ENCODE results near the gene METTL8. TPM values are rescaled to one million over a fixed set of nuclear protein-coding genes. Genes with fewer than 3 reads are reported as not detected.
"Not testable (repeated sequence)": the region's sequence is repeated elsewhere in the genome, so short reads cannot be mapped to it uniquely, and the experiment has no call there.

Gene METTL8
- total RNA-seq, 8 experiments from 2014 or later, result 5.2 to 36.9 (median 8.2) TPM

DNA sequence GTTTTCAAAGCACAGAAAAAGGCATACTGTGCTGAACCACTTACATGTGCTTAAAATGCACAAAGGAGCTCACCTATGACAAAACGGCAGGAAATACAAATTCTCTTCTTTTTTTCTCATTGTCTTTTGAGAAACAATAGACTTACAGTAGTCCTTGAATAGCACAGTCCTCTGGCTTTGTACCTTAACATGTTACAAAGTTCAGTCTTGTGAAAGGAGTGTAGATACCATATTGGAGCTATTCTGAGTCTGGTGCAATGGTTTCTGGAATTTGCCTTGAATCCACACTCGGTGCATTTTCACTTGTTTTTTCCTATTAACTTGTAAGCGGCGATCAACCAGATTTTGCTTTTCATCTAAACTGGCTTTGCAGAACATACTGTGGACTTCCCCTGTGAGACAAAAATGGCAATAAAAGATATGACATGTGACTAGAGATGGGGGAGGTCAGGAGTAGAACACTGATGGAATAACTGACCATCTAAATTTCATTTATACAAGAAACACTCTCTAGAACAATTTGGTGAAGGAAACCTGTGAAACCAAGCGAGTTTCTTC lies 109.7 kb downstream of the METTL8 start:
- in situ Hi-C loops (cut with MboI; ENCODE audit: low pct_unique_long_range_greater_than_20kb in 2 of 9, low sequenced_read_pairs in 9 of 9, unreplicated experiment in 9 of 9), result no loop called here
- no peak for ATAC-seq (replicated peaks in 6 of 8)
- Histone ChIP-seq H3K4me1 (replicated peaks in 1 of 2) (peaks cover 9 to 14% of the 10 kb centered on the region in 2 donors), H3K27ac (no peak overlapping the region), H3K4me3 (no peak overlapping the region)
- 59 to 100% (median 88%) methylated on average over 1 to 5 of the region's 5 CpGs; no CpG with 5 or more reads in 1 of the 10 experiments for WGBS, 10 experiments

- H3K27ac ChIP-seq, result no peak overlapping the region
- in situ Hi-C loops (cut with MboI; ENCODE audit: low pct_unique_long_range_greater_than_20kb in 2 of 9, low sequenced_read_pairs in 9 of 9, unreplicated experiment in 9 of 9), result no loop called here
- peaks cover 20 to 25% of the 10 kb centered on the region in 2 donors for H3K4me1 ChIP-seq (replicated peaks in 1 of 2)
- WGBS, 10 experiments, result 80 to 100% (median 100%) methylated on average over 1 to 4 of the region's 4 CpGs; no CpG with 5 or more reads in 3 of the 10 experiments
- no peak for ATAC-seq (replicated peaks in 6 of 8)
- H3K4me3 ChIP-seq, result no peak overlapping the region
Measured at GRCh38 chr2:171322928-171323327, 110.9 kb downstream of the METTL8 start.

DNA sequence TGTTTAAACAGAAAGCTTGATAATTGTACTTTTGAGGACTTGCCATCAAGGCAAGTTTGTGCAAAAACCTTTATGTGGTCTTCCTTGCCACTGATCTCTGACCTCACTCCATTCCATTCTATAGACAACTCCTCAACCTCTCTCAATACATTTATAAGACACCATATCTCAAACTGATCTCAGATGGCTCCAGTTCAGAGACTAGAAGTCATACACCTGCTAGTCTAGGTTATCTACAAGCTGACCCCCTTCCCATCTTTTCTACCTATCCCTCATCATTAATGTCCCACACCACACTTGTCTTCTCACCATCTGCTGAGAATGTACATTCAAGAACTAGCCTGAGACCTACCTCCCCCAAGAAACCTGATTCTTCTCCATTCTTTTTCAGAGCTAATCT lies 113.1 kb downstream of the METTL8 start:
- peaks cover 26 to 33% of the 10 kb centered on the region in 2 donors for H3K4me1 ChIP-seq (replicated peaks in 1 of 2)
- ATAC-seq (replicated peaks in 6 of 8), result no peak

DNA sequence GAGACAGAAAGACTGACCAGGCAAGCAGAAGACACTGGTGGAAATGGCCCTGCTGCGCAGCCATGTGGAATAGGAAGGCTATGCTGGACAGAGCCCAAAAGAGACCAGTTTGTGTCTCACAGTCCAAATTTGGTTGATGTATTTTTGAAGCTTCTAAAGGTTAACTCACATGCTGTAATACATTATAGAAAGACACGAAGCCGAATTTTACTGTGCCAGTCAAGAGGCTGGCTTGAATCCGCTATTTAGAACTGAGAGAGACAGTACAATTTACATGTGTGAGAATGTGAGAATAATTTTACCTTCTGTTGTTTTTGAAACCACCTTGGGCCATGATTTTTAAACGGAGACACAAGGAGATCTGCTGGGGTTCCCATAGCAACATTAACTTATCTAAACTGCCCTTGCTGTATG lies 113.6 kb downstream of the METTL8 start:
- peaks cover 26 to 33% of the 10 kb centered on the region in 2 donors for H3K4me1 ChIP-seq (replicated peaks in 1 of 2)
- 17 to 100% (median 79%) methylated on average over 1 to 5 of the region's 5 CpGs for WGBS, 10 experiments
- no peak for ATAC-seq (replicated peaks in 6 of 8)
- no peak overlapping the region for H3K27ac ChIP-seq
- no peak overlapping the region for H3K4me3 ChIP-seq
- in situ Hi-C loops (cut with MboI; ENCODE audit: low pct_unique_long_range_greater_than_20kb in 2 of 9, low sequenced_read_pairs in 9 of 9, unreplicated experiment in 9 of 9), result no loop called here

More for the DNA sequence above, 113.1 kb downstream of the METTL8 start:
- H3K4me3 ChIP-seq, result no peak overlapping the region
- in situ Hi-C loops (cut with MboI; ENCODE audit: low pct_unique_long_range_greater_than_20kb in 2 of 9, low sequenced_read_pairs in 9 of 9, unreplicated experiment in 9 of 9), result no loop called here
- H3K27ac ChIP-seq, result no peak overlapping the region

DNA sequence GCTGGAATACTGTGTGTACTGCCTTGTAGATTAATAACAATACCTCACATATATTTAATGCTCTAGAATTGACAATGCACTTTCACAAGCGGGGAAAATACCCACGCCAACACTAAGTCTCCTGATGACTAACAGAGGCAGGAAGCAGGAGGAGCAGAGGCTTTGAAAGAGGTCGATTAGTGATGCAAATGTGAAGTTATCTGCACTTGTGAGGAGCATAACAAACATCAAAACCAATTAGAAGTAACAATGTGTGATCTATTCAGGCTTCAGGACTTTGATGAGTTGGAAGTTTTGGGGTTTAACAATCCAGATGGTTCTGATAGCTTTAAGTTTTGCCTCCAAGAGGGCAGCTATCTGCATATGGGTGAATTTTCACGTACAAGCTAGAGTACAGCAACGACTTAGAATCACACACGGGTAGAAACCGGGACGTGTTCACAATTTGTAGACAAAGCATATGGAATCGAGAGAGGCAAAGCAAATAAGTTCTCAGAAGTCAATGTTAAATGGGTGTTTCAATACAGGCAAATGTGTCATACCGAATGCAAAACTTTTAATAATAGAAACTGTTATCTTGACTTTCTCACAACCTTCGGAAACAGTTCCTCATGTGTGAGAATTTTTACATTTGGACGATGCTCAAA lies 114.5 kb downstream of the METTL8 start:
- 8 to 100% (median 34%) methylated on average over 1 to 12 of the region's 12 CpGs for WGBS, 10 experiments
- peak; percentile 41 to 92 (median 62) for ATAC-seq (replicated peaks in 6 of 8)
- in situ Hi-C loops (cut with MboI; ENCODE audit: low pct_unique_long_range_greater_than_20kb in 2 of 9, low sequenced_read_pairs in 9 of 9, unreplicated experiment in 9 of 9), result no loop called here

DNA sequence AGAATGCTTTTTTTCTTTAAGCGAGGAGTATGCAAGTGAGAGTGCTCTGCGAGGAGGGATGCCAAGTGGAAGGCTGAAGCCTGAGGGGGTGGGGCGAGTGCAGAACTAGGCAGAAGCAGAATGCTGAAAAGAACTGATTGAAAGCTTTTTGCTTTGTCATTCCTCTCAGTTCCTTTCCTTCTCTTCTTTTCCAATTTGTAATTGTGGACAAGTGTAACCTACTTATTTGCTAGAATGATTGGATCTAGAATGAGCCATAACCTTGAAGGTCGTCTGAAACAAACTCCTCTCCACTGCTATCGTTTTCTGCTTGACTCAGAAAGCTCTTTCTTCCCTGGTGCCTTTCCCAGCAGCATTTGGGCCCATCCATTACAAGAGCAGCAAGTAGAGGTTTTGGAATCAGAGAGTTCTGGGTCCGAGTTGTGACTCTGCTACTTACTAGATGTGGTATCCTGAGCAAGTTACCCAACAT lies 115.3 kb downstream of the METTL8 start:
- Histone ChIP-seq H3K27ac (peak overlapping the region; percentile 26 to 74), H3K4me3 (no peak overlapping the region), H3K4me1 (replicated peaks in 1 of 2) (peaks cover 26 to 33% of the 10 kb centered on the region in 2 donors)
- 0 to 75% (median 11%) methylated on average over 2 to 5 of the region's 6 CpGs; no CpG with 5 or more reads in 3 of the 10 experiments for WGBS, 10 experiments
- in situ Hi-C loops (cut with MboI; ENCODE audit: low pct_unique_long_range_greater_than_20kb in 2 of 9, low sequenced_read_pairs in 9 of 9, unreplicated experiment in 9 of 9), result no loop called here
- peak; percentile 71 to 96 (median 92) for ATAC-seq (replicated peaks in 6 of 8)

More for the DNA sequence above, 114.5 kb downstream of the METTL8 start:
- Histone ChIP-seq H3K27ac (peak overlapping the region in 1 of 2 donors; percentile 74), H3K4me3 (no peak overlapping the region), H3K4me1 (replicated peaks in 1 of 2) (peaks cover 26 to 33% of the 10 kb centered on the region in 2 donors)

DNA sequence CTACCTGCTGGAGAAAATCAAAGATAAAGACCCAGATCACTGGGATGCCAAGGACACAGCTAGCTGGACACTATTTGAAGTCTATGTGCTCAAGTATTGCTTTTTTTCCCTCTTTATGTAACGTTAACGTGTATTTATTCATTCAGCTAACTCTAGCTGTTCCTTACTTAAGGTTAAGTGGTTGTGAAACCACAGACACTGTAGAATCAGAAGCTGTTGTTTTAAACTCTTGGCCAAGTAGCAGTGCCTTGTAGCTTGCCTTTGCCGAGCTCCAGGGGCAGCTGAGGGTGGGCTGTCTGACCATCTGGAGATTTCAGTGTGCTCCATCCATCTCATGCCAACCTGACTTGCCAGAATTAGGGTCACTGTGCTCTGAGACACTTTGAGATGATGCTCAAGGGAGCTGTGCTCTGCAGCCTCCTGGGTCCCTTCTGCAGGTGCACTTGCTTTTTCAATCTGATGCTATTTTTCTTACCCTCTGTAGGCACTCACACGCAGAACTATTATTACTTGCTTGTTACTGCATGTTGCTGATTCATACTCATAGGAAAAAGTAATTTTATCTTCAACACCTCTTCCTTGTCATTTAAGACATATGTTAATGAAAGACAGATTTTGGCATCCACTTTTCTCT lies 116.2 kb downstream of the METTL8 start:
- in situ Hi-C loops (cut with MboI; ENCODE audit: low pct_unique_long_range_greater_than_20kb in 2 of 9, low sequenced_read_pairs in 9 of 9, unreplicated experiment in 9 of 9), result no loop called here
- Histone ChIP-seq H3K4me3 (no peak overlapping the region), H3K4me1 (replicated peaks in 1 of 2) (peaks cover 26 to 33% of the 10 kb centered on the region in 2 donors), H3K27ac (no peak overlapping the region)
- 37 to 94% (median 76%) methylated on average over 1 to 4 of the region's 4 CpGs; no CpG with 5 or more reads in 3 of the 10 experiments for WGBS, 10 experiments
- no peak for ATAC-seq (replicated peaks in 6 of 8)

GRCh38 chr2:171316755-171317337 lies 116.9 kb downstream of the METTL8 start:
- Histone ChIP-seq H3K4me3 (no peak overlapping the region), H3K4me1 (replicated peaks in 1 of 2) (peaks cover 26 to 33% of the 10 kb centered on the region in 2 donors), H3K27ac (no peak overlapping the region)
- 22 to 91% (median 73%) methylated on average over 1 to 7 of the region's 7 CpGs for WGBS, 10 experiments
- in situ Hi-C loops (cut with MboI; ENCODE audit: low pct_unique_long_range_greater_than_20kb in 2 of 9, low sequenced_read_pairs in 9 of 9, unreplicated experiment in 9 of 9), result no loop called here
- no peak for ATAC-seq (replicated peaks in 6 of 8)

DNA sequence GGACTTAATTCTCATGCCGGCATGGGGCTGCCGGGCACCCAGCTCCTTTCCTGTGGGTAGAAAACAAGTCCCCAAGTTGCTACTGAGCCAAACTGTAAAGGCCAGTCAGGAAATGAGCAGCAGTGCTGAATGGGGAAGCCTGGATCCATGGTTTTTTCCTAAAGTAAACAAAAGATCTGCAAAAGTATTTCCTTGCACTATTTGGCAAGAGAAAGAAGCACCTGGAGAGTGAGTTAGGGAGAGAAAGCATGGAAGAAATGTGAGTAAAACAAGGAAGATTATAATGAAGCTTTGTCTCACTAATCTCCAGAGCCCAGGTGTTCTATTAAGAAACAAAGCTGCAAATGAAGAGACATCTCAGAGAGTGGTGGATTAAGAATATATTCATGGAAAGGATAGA lies 117.6 kb downstream of the METTL8 start:
- Histone ChIP-seq H3K27ac (no peak overlapping the region), H3K4me1 (replicated peaks in 1 of 2) (peaks cover 26 to 33% of the 10 kb centered on the region in 2 donors), H3K4me3 (no peak overlapping the region)
- ATAC-seq (replicated peaks in 6 of 8), result no peak
- 20 to 67% (median 40%) methylated on average over 2 of the region's 2 CpGs; no CpG with 5 or more reads in 4 of the 10 experiments for WGBS, 10 experiments
- in situ Hi-C loops (cut with MboI; ENCODE audit: low pct_unique_long_range_greater_than_20kb in 2 of 9, low sequenced_read_pairs in 9 of 9, unreplicated experiment in 9 of 9), result no loop called here

DNA sequence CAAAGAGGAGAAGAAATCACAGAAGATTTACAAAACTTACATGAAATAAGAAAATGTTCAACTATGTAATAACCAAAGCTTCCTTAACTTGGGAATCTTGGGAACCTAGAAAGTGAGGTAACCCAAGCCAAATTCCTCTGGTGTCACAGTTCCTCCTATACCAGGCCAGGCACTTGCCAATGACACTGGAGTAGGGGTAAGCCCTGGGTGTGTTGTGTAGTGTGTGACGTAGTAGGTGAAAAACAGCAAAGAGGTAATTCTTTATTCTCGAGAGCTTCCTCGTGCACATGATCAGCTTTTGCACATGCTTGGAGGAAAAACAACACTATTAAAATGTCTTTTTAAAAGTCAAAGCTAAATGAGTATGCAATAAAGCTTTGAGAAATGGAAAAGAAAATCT lies 118.0 kb downstream of the METTL8 start:
- Histone ChIP-seq H3K27ac (no peak overlapping the region), H3K4me3 (no peak overlapping the region), H3K4me1 (replicated peaks in 1 of 2) (peaks cover 26 to 33% of the 10 kb centered on the region in 2 donors)
- ATAC-seq (replicated peaks in 6 of 8), result peak in 1 of 8 experiments; percentile 21
- WGBS, 10 experiments, result 70 to 100% (median 84%) methylated on average over 2 to 3 of the region's 3 CpGs; no CpG with 5 or more reads in 4 of the 10 experiments
- in situ Hi-C loops (cut with MboI; ENCODE audit: low pct_unique_long_range_greater_than_20kb in 2 of 9, low sequenced_read_pairs in 9 of 9, unreplicated experiment in 9 of 9), result no loop called here

GRCh38 chr2:171312182-171312581 lies 121.6 kb downstream of the METTL8 start:
- ATAC-seq (replicated peaks in 6 of 8); H3K27ac ChIP-seq; H3K4me3 ChIP-seq; in situ Hi-C loops (cut with MboI; ENCODE audit: low pct_unique_long_range_greater_than_20kb in 2 of 9, low sequenced_read_pairs in 9 of 9, unreplicated experiment in 9 of 9): not testable (repeated sequence)
- H3K4me1 ChIP-seq (replicated peaks in 1 of 2), result peaks cover 10 to 12% of the 10 kb centered on the region in 2 donors
- WGBS, 10 experiments, result 29 to 92% (median 76%) methylated on average over 1 to 3 of the region's 3 CpGs; no CpG with 5 or more reads in 4 of the 10 experiments

- in situ Hi-C loops (cut with MboI; ENCODE audit: low pct_unique_long_range_greater_than_20kb in 2 of 9, low sequenced_read_pairs in 9 of 9, unreplicated experiment in 9 of 9), result not testable (repeated sequence)
Measured at GRCh38 chr2:171311589-171311988, 122.2 kb downstream of the METTL8 start.

GRCh38 chr2:171310889-171311288 lies 122.9 kb downstream of the METTL8 start:
- Histone ChIP-seq H3K4me1 (replicated peaks in 1 of 2) (peaks cover 9 to 10% of the 10 kb centered on the region in 2 donors), H3K27ac (no peak overlapping the region), H3K4me3 (no peak overlapping the region)
- in situ Hi-C loops (cut with MboI; ENCODE audit: low pct_unique_long_range_greater_than_20kb in 2 of 9, low sequenced_read_pairs in 9 of 9, unreplicated experiment in 9 of 9), result no loop called here
- WGBS, 10 experiments, result 60 to 100% (median 85%) methylated on average over 1 to 2 of the region's 2 CpGs; no CpG with 5 or more reads in 2 of the 10 experiments
- ATAC-seq (replicated peaks in 6 of 8), result no peak

More at GRCh38 chr2:171311589-171311988, 122.2 kb downstream of the METTL8 start:
- H3K27ac ChIP-seq; ATAC-seq (replicated peaks in 6 of 8); H3K4me3 ChIP-seq: not testable (repeated sequence)
- WGBS, 10 experiments, result 17 to 100% (median 92%) methylated on average over 1 of the region's 1 CpG; no CpG with 5 or more reads in 6 of the 10 experiments
- peaks cover 10 to 12% of the 10 kb centered on the region in 2 donors for H3K4me1 ChIP-seq (replicated peaks in 1 of 2)
